MCF 10A (cell line): ENCODE measurements around the gene ID3. TPM values are rescaled to one million over a fixed set of nuclear protein-coding genes. Genes with fewer than 3 reads are reported as not detected.

ENCODE experiments used
- BruUV-seq: library from RNA; stranded (reverse); fragments of 400-500 nt; replicated peaks from 2 replicates; lab custom pipeline; 2021; lab: Mats Ljungman, UMichigan
- CTCF ChIA-PET: fragments of 300-600 bp; sonication (Branson Sonifier 250); formaldehyde crosslinking; extraction: SDS; loops from one replicate; lab custom pipeline; 2021; ENCODE audit warnings: antibody characterized with exemption, inconsistent platforms; lab: Yijun Ruan, JAX
- POLR2A ChIA-PET: fragments of 300-600, 350-650 bp; sonication (Branson Sonifier 250); formaldehyde crosslinking; extraction: SDS; loops from one replicate; lab custom pipeline; 2020; ENCODE audit warnings: antibody characterized with exemption, inconsistent platforms; lab: Yijun Ruan, JAX
- DNase-seq: peaks from one replicate; pipeline ENCODE4 v3.0.0-alpha.2; 2018; ENCODE audit not compliant: unreplicated experiment
- H3K27ac Mint-ChIP-seq: one replicate; pipeline ENCODE4 v1.8.0; 2022; ENCODE audit warnings: mild to moderate bottlenecking, low read depth, mixed read lengths; ENCODE audit not compliant: unreplicated experiment
- H3K27me3 Mint-ChIP-seq: one replicate; pipeline ENCODE4 v1.8.0; 2022; ENCODE audit warnings: mixed read lengths; ENCODE audit not compliant: insufficient read depth, unreplicated experiment
- H3K36me3 Mint-ChIP-seq: one replicate; pipeline ENCODE4 v1.8.0; 2022; ENCODE audit warnings: mild to moderate bottlenecking, moderate library complexity, mixed read lengths; ENCODE audit not compliant: insufficient read depth, unreplicated experiment
- H3K4me1 Mint-ChIP-seq: one replicate; pipeline ENCODE4 v1.8.0; 2022; ENCODE audit warnings: mixed read lengths; ENCODE audit not compliant: insufficient read depth, unreplicated experiment
- H3K4me3 Mint-ChIP-seq: one replicate; pipeline ENCODE4 v1.8.0; 2022; ENCODE audit warnings: mild to moderate bottlenecking, moderate library complexity, mixed read lengths; ENCODE audit not compliant: unreplicated experiment
- H3K9me3 Mint-ChIP-seq: one replicate; pipeline ENCODE4 v1.8.0; 2022; ENCODE audit warnings: mixed read lengths; ENCODE audit not compliant: unreplicated experiment
- intact Hi-C: fragments of 100-400 bp; cut with micrococcal nuclease; formaldehyde crosslinking; loops from 2 replicates; pipeline ENCODE4 v1.14.1; 2022
- total RNA-seq: library from RNA; stranded (reverse); gene quantifications from 2 replicates; pipeline ENCODE4 v1.2.3, GENCODE V29; 2022
- TF ChIP-seq, protein P1 (sequence below): fragments of 200-600 bp; IDR thresholded peaks from one replicate; pipeline ENCODE4 v1.8.0; 2022; ENCODE audit warnings: antibody characterized with exemption, mild to moderate bottlenecking; ENCODE audit not compliant: unreplicated experiment

ID3 gene
- total RNA-seq, 1 experiment from 2014 or later = 34.8 TPM

DNA sequence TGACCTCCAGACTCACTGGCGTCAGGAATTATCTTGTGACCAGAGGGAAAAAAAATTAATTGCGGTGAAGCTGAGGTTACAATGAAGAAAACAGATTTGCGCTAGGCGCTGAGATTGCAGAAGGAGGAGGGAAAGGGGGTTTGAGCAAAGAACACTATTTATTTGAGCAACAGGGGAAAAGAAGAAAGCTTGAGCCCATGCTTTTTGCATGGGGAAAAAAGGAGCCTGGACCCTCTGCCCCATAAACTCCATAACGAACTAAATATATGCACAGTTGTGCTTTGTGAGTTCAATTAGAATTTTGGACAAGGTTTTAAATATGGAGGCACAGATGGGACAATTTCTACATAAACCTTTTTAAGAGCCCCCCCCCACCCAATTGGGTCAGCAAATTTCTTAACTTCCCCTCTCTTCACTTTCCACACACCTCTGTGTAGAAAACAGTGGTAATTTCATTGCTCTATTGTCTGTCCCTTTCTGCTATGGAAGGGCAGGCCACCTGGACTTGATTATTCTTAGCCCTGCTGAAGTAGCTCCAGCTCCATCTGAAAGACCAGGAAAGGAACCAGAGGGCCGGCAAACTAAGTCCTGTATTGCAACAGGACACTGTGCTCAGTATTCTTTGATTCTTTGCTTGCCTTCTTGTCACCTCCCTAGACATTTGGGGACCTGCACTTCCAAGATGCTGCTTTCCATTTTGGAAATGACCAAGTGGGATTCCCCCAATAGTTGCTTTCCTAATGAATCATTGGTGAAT lies 862 bp upstream of the ID3 start:
- Mint-ChIP-seq H3K4me3 (peak overlapping the region; percentile 94), H3K4me1 (peaks cover 48% of the 10 kb centered on the region), H3K27me3 (no peaks in the 10 kb centered on the region), H3K27ac (peak overlapping the region; percentile 90), H3K36me3 (peaks cover 13% of the 10 kb centered on the region), H3K9me3 (no peaks in the 10 kb centered on the region)
- no peak for DNase-seq
- TF ChIP-seq, protein P1, sequence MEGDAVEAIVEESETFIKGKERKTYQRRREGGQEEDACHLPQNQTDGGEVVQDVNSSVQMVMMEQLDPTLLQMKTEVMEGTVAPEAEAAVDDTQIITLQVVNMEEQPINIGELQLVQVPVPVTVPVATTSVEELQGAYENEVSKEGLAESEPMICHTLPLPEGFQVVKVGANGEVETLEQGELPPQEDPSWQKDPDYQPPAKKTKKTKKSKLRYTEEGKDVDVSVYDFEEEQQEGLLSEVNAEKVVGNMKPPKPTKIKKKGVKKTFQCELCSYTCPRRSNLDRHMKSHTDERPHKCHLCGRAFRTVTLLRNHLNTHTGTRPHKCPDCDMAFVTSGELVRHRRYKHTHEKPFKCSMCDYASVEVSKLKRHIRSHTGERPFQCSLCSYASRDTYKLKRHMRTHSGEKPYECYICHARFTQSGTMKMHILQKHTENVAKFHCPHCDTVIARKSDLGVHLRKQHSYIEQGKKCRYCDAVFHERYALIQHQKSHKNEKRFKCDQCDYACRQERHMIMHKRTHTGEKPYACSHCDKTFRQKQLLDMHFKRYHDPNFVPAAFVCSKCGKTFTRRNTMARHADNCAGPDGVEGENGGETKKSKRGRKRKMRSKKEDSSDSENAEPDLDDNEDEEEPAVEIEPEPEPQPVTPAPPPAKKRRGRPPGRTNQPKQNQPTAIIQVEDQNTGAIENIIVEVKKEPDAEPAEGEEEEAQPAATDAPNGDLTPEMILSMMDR = no peak
- BruUV-seq = no TSS peak
- POLR2A ChIA-PET = interaction anchor here (0.7 to 12.1 kb wide), 20 partner anchors 11 to 1185 kb away, joined by 3 to 622 read pairs (median 5); partner anchors contain the start of genes CLIC4, ELOA and RPL11
- intact Hi-C loops = loop anchor here (1.0 kb wide), 1 partner anchor 25 kb away; no protein-coding TSS in a partner anchor
- CTCF ChIA-PET = interaction anchor here (0.6 to 21.7 kb wide), 5 partner anchors 15 to 91 kb away, joined by 3 to 472 read pairs (median 8); no protein-coding TSS in a partner anchor

DNA sequence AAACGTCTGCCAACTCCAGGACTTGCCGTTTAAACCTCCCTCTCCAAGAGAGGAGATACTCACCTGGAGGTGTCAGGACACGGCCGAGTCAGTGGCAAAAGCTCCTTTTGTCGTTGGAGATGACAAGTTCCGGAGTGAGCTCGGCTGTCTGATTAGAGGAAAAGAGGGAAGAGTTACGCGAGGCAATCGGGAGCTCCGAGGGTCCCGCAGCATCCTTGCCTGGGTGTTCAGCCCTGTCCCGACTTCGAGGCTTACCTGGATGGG lies 497 bp downstream of the ID3 start:
- Mint-ChIP-seq H3K4me1 (peaks cover 49% of the 10 kb centered on the region), H3K27me3 (no peaks in the 10 kb centered on the region), H3K4me3 (peak overlapping the region; percentile 94), H3K27ac (peak overlapping the region; percentile 90), H3K36me3 (peaks cover 13% of the 10 kb centered on the region), H3K9me3 (no peaks in the 10 kb centered on the region)
- TF ChIP-seq, protein P1 = no peak
- no TSS peak for BruUV-seq
- intact Hi-C loops = loop anchor here (1.0 kb wide), 2 partner anchors 26 to 34 kb away; no protein-coding TSS in a partner anchor
- POLR2A ChIA-PET = interaction anchor here (0.7 to 12.1 kb wide), 19 partner anchors 9 to 645 kb away, joined by 3 to 622 read pairs (median 8); partner anchors contain the start of genes ELOA, HNRNPR and RPL11
- no peak for DNase-seq
- CTCF ChIA-PET = interaction anchor here (0.7 to 21.7 kb wide), 6 partner anchors 15 to 148 kb away, joined by 3 to 472 read pairs (median 4); no protein-coding TSS in a partner anchor

DNA sequence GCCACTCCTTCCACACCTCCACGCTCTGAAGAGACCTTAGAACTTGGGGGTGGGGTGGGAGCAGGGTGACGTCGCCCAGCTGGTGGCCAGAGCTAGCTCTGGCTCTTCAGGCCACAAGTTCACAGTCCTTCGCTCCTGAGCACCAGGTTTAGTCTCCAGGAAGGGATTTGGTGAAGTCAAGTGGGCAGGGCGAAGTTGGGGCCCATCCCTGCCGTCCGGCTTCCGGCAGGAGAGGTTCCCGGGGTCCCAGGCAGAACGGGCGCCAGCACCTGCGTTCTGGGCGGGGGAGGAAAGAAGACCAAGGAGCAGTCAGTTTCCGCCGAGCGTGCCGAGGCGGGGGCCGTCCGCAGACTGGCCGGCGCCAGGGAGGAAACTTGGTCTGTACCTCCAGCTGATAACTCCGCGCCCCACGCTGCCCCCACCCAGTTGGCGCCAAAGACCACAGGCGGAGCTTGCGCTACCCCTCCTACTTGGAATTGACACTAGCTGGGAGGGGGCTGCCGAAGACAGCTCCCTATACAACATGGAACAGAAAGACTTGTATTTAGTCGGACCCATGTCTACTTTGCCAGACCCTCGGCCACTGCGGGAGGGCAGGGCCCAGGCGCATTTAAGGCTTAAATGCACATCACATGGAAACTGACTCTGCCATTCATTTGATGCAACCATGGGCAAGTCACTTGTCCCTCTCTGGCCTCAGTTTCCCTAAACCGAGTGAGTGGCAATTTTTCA lies 995 bp downstream of the ID3 start:
- POLR2A ChIA-PET = interaction anchor here (0.7 to 12.1 kb wide), 24 partner anchors 8 to 391 kb away, joined by 3 to 622 read pairs (median 7); partner anchors contain the start of genes ELOA, HNRNPR and RPL11
- BruUV-seq = no TSS peak
- no peaks in the 10 kb centered on the region for H3K27me3 Mint-ChIP-seq
- peak overlapping the region; percentile 94 for H3K4me3 Mint-ChIP-seq
- no peaks in the 10 kb centered on the region for H3K9me3 Mint-ChIP-seq
- peaks cover 45% of the 10 kb centered on the region for H3K4me1 Mint-ChIP-seq
- TF ChIP-seq, protein P1 = no peak
- peak overlapping the region; percentile 90 for H3K27ac Mint-ChIP-seq
- CTCF ChIA-PET = interaction anchor here (0.5 to 21.7 kb wide), 7 partner anchors 14 to 147 kb away, joined by 3 to 472 read pairs (median 3); no protein-coding TSS in a partner anchor
- H3K36me3 Mint-ChIP-seq = peaks cover 13% of the 10 kb centered on the region
- intact Hi-C loops = loop anchor here (1.0 kb wide), 1 partner anchor 35 kb away; no protein-coding TSS in a partner anchor
- DNase-seq = peak; percentile 66
